GM12878 (cell line): ENCODE results near the gene SORL1. TPM values are rescaled to one million over a fixed set of nuclear protein-coding genes. Genes with fewer than 3 reads are reported as not detected.
A peak's percentile ranks its signal among the peaks of the same experiment; 100 is the strongest.

ENCODE experiments used
- BCL11A ChIP-seq: IDR thresholded peaks from 2 replicates; pipeline ENCODE4 v1.6.1; 2011; ENCODE audit warnings: low read depth, low read length
- BHLHE40 ChIP-seq, 2 experiments: fragments of 450-650 bp in 1 of 2; IDR thresholded peaks; 2 replicates each; pipeline ENCODE4 v1.6.1; 2011 to 2017; ENCODE audit warnings: low read depth in 2 of 2, borderline replicate concordance in 1 of 2, improper control_type of control experiment in 1 of 2, low read length in 1 of 2, mild to moderate bottlenecking in 1 of 2
- BMI1 ChIP-seq: fragments of 450-650 bp; IDR thresholded peaks from 2 replicates; pipeline ENCODE4 v1.6.1; 2016; ENCODE audit warnings: mild to moderate bottlenecking, moderate library complexity, borderline replicate concordance
- FOXK2 ChIP-seq: fragments of 450-650 bp; IDR thresholded peaks from 2 replicates; pipeline ENCODE4 v1.6.1; 2017; ENCODE audit warnings: mild to moderate bottlenecking, moderate library complexity
- HDAC2 ChIP-seq: fragments of 200-600 bp; sonication (generic); IDR thresholded peaks from 2 replicates; pipeline ENCODE4 v1.6.1; 2017
- KAT2A ChIP-seq: conservative IDR thresholded peaks from 2 replicates; pipeline ENCODE4 v1.6.1; 2011; ENCODE audit warnings: low read depth, low read length; ENCODE audit not compliant: control insufficient read depth
- NBN ChIP-seq: fragments of 450-650 bp; IDR thresholded peaks from 2 replicates; pipeline ENCODE4 v1.6.1; 2016
- PAX5 ChIP-seq: IDR thresholded peaks from 2 replicates; pipeline ENCODE4 v1.6.1; 2011; ENCODE audit warnings: low read depth, low read length, borderline replicate concordance
- POLR2AphosphoS5 ChIP-seq: IDR thresholded peaks from 2 replicates; pipeline ENCODE4 v1.6.1; 2011; ENCODE audit warnings: mild to moderate bottlenecking, low read length, inconsistent platforms
- PRDM15 ChIP-seq: fragments of 450-650 bp; formaldehyde crosslinking; IDR thresholded peaks from 2 replicates; pipeline ENCODE4 v1.4.0; 2020; ENCODE audit warnings: mild to moderate bottlenecking, moderate library complexity
- RAD21 ChIP-seq: IDR thresholded peaks from 2 replicates; pipeline ENCODE4 v1.6.1; 2011; ENCODE audit warnings: mild to moderate bottlenecking, low read depth, low read length, moderate library complexity; ENCODE audit not compliant: insufficient read depth
- RCOR1 ChIP-seq: conservative IDR thresholded peaks from 2 replicates; pipeline ENCODE4 v1.6.1; 2012; ENCODE audit warnings: low read depth, low read length, improper control_type of control experiment
- TCF3 ChIP-seq: IDR thresholded peaks from 2 replicates; pipeline ENCODE4 v1.6.1; 2012; ENCODE audit warnings: low read depth, mild to moderate bottlenecking, low read length, borderline replicate concordance; ENCODE audit not compliant: insufficient read depth
- WRNIP1 ChIP-seq: IDR thresholded peaks from 2 replicates; pipeline ENCODE4 v1.6.1; 2011; ENCODE audit warnings: low read depth, low read length, improper control_type of control experiment, borderline replicate concordance
- YBX1 ChIP-seq: fragments of 450-650 bp; IDR thresholded peaks from 2 replicates; pipeline ENCODE4 v1.6.1; 2016; ENCODE audit warnings: antibody characterized with exemption
- ZBTB40 ChIP-seq: fragments of 450-650 bp; IDR thresholded peaks from 2 replicates; pipeline ENCODE4 v1.6.1; 2016; ENCODE audit warnings: mild to moderate bottlenecking, moderate library complexity, borderline replicate concordance
- ZNF592 ChIP-seq: fragments of 450-650 bp; IDR thresholded peaks from 2 replicates; pipeline ENCODE4 v1.6.1; 2017; ENCODE audit warnings: mild to moderate bottlenecking, moderate library complexity
- polyA plus RNA-seq, 11 experiments: library from polyadenylated mRNA; depleted of rRNA in 4 of 11; unstranded in 6 of 11; stranded (reverse) in 5 of 11; fragments of >200 nt; fragmentation: Nextera tagmentation in 4 of 11; fragmentation: Illumina TruSeq in 1 of 11; extraction: Ambion mirVana in 4 of 11; extraction: Trizol in 1 of 11; gene quantifications; 1 replicate in 1 of 11; 2 replicates in 10 of 11; pipeline versions ENCODE4 v1.2.1 to v1.2.3, GENCODE V29; 2011 to 2016; ENCODE audit warnings: inconsistent platforms in 2 of 11, missing spikeins in 2 of 11, low read depth in 1 of 11
- total RNA-seq, 4 experiments: library from RNA; depleted of rRNA in 3 of 4; stranded (reverse); fragments of >200 nt in 3 of 4; fragmentation: Illumina TruSeq in 1 of 4; extraction: Trizol in 1 of 4; gene quantifications; 2 replicates each; pipeline versions ENCODE4 v1.2.1 to v1.2.3, GENCODE V29; 2013 to 2021

The SORL1 gene
- total and polyA plus RNA-seq, 10 of the 15 experiments (the other 5 are each of a cell fraction or from before 2014, with no cell fraction given): 20.2 to 107 (median 59.9) TPM

- 0 out of 2 replicates have a peak, but pooled peaks have one; percentile 74 for TF ChIP-seq RCOR1
- no peak for TF ChIP-seq YBX1
- no peak; the same call in 1 of the 2 replicates for TF ChIP-seq ZBTB40
- TF ChIP-seq FOXK2: no peak
- no peak for TF ChIP-seq POLR2AphosphoS5
- TF ChIP-seq HDAC2: no peak
- TF ChIP-seq BMI1: peak; percentile 84
- peak; percentile 65; the same call in 1 of the 2 replicates for TF ChIP-seq TCF3
- TF ChIP-seq KAT2A: no peak
- no peak for TF ChIP-seq PRDM15
- TF ChIP-seq BHLHE40 (IDR thresholded peaks at IDR 0.05; ENCODE audit: borderline replicate concordance in 1 of 2, low read depth in 2 of 2, low read length in 1 of 2): peak; percentile 68 to 76; a peak in 3 of 4 replicates
- TF ChIP-seq ZNF592: no peak
- TF ChIP-seq PAX5: peak; percentile 97
- TF ChIP-seq WRNIP1: no peak
- TF ChIP-seq BCL11A: peak; percentile 89
- TF ChIP-seq RAD21: peak; percentile 29; the same call in 1 of the 2 replicates
- TF ChIP-seq NBN: peak; percentile 91
Measured at GRCh38 chr11:121589946-121590537, 137.9 kb downstream of the SORL1 start (continued).
